Peyer's patch (tissue), 4 donors: ENCODE results near the gene FAM107B.

Experiments
- POLR2A ChIP-seq, 2 donors: fragments of 450-650 bp; IDR thresholded peaks; one replicate each; pipeline ENCODE4 v1.5.1; 2017; ENCODE audit warnings: antibody characterized with exemption in 2 of 2, mild to moderate bottlenecking in 2 of 2, moderate library complexity in 2 of 2
- TF ChIP-seq, protein P1 (sequence below), 6 experiments: fragments of 450-650 bp in 4 of 6; fragments of 200-600 bp in 2 of 6; sonication (generic) in 1 of 6; IDR thresholded peaks; one replicate each; pipeline ENCODE4 v1.5.1; 2017 to 2019; ENCODE audit warnings: antibody characterized with exemption in 6 of 6, mild to moderate bottlenecking in 3 of 6, moderate library complexity in 1 of 6

DNA sequence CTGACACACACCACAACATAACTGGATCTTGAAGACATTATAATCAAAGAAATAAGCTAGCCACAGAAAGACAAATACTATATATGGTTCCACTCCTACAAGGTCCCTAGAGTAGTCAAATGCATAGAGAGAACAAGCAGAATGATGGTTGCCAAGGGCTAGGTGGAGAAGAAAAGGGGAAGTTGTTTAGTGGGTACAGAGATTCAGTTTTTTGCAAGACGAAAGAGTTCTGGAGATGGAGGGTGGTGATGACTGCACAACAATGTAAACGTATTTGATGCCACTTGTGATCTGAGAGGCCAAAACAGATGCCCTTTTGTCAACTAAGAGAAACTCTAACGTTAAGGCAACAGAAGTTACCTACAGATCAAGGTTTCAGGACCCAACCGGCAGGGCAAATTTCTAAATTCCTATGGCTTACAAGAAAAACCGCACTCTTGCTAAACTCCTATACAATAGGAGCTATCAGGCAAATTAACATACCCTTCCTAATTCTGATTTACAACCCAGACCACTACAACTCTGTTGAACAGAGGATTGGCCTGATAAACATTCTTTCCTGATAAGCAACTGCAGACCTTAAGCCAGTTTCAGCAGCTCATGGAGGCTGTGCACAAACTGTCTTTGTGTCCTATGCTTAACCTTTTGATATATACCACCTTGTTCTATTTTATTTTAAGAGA, 69.0 kb downstream of the FAM107B start:
- TF ChIP-seq, protein P1, sequence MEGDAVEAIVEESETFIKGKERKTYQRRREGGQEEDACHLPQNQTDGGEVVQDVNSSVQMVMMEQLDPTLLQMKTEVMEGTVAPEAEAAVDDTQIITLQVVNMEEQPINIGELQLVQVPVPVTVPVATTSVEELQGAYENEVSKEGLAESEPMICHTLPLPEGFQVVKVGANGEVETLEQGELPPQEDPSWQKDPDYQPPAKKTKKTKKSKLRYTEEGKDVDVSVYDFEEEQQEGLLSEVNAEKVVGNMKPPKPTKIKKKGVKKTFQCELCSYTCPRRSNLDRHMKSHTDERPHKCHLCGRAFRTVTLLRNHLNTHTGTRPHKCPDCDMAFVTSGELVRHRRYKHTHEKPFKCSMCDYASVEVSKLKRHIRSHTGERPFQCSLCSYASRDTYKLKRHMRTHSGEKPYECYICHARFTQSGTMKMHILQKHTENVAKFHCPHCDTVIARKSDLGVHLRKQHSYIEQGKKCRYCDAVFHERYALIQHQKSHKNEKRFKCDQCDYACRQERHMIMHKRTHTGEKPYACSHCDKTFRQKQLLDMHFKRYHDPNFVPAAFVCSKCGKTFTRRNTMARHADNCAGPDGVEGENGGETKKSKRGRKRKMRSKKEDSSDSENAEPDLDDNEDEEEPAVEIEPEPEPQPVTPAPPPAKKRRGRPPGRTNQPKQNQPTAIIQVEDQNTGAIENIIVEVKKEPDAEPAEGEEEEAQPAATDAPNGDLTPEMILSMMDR (IDR thresholded peaks at IDR 0.05), result no peak
- TF ChIP-seq POLR2A (IDR thresholded peaks at IDR 0.05), result no peak
